ENCODE data around the gene FAM13A. TPM values are rescaled to one million over a fixed set of nuclear protein-coding genes. Genes with fewer than 3 reads are reported as not detected.

FAM13A gene
- total and polyA plus RNA-seq, 9 of the 15 experiments (the other 6 are each of a cell fraction or from before 2014, with no cell fraction given): 11.3 to 23.3 (median 14.7) TPM

DNA sequence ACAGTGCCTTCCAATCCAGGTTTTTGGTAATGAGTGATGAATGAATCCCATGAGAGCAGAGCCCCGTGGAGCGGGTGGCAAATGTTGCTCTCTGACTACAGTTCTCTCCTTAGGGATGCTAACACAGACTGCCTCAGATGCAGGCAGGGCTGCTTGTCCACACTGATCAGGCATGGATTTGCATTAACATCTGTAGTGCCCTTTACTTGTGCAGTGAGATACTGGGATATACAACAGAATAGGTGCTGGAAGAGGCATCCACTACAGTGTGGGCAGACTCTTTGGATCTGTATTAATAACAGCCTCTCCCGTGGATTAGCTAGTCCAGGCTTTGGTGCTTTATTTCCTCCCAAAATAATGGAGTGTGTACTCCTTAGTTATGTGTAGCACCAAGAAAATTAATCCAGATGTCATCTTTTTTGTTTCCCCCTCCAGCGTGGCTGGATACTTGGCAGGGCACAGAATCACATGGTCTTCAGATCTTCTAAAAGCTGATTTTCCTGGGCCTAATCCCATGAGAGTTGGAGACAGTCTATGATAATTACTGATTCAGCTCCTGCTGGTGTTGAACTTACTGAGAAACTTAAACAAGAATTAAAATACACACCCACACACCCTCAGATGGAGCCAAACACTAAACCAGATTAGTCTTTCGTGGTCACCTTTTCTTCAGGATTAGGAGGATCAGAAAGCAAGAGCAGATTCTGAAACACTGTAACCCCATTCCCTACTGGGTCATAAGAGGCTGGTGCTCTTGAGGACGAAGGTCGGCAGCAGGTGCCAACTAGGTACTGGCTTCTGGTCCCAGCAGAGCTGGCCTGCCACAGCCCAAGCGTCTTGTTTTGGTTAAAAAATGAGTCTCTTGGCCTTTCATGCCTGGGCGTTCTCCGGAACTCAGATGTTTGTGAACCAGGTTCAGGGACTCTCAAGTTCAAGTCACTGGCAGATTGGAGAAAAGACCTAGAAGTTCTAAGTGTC lies 336.2 kb downstream of the FAM13A start:
- Histone ChIP-seq H3K27ac (ENCODE audit: extremely low read depth, low read depth, low read length) (no peak overlapping the region), H3K4me1 (replicated peaks in 1 of 2; ENCODE audit: control insufficient read depth in 2 of 2, insufficient read depth in 2 of 2, low read length in 2 of 2) (no peaks in the 10 kb centered on the region), H4K20me1 (replicated peaks; ENCODE audit: control insufficient read depth, insufficient read depth, low read length) (no peaks in the 10 kb centered on the region), H3K9me1 (ENCODE audit: control insufficient read depth, insufficient read depth, low read length) (no peaks in the 10 kb centered on the region), H3K9ac (ENCODE audit: insufficient read depth in 1 of 2, low read depth in 2 of 2, low read length in 2 of 2) (no peak overlapping the region), H2AFZ (ENCODE audit: low read depth, low read length) (no peak overlapping the region), H3K4me2 (ENCODE audit: insufficient read depth, low read length) (no peak overlapping the region), H3K36me3 (ENCODE audit: control insufficient read depth, insufficient read depth, low read length) (no peaks in the 10 kb centered on the region), H3K79me2 (ENCODE audit: control insufficient read depth, insufficient read depth, low read length) (no peaks in the 10 kb centered on the region), H3K27me3 (ENCODE audit: control insufficient read depth in 2 of 2, insufficient read depth in 2 of 2, low read length in 2 of 2) (no peaks in the 10 kb centered on the region), H3K4me3 (no peak overlapping the region), H3K9me3 (replicated peaks; ENCODE audit: control insufficient read depth, insufficient read depth, low read depth, low read length) (no peaks in the 10 kb centered on the region; the same call in none of the 2 replicates)
- ATAC-seq (no peak), FAIRE-seq (no peak), DNase-seq (ENCODE audit: extremely low read depth in 1 of 4, low spot score in 3 of 4) (no peak)
- ChIA-PET POLR2A (no interaction called here), CTCF (ENCODE audit: low intra/inter-chr PET ratio) (no interaction called here)
- intact Hi-C loops (cut with micrococcal nuclease) (no loop called here), in situ Hi-C loops (cut with MboI) (no loop called here)
- BruUV-seq (replicated peaks): no TSS peak
- WGBS (ENCODE audit: insufficient coverage, low coverage, missing lambda C conversion rate): 50% methylated on average over 10 of the region's 10 CpGs
- TF ChIP-seq, protein P1, sequence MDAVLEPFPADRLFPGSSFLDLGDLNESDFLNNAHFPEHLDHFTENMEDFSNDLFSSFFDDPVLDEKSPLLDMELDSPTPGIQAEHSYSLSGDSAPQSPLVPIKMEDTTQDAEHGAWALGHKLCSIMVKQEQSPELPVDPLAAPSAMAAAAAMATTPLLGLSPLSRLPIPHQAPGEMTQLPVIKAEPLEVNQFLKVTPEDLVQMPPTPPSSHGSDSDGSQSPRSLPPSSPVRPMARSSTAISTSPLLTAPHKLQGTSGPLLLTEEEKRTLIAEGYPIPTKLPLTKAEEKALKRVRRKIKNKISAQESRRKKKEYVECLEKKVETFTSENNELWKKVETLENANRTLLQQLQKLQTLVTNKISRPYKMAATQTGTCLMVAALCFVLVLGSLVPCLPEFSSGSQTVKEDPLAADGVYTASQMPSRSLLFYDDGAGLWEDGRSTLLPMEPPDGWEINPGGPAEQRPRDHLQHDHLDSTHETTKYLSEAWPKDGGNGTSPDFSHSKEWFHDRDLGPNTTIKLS (IDR thresholded peaks at IDR 0.05; ENCODE audit: borderline replicate concordance, low read depth): no peak
- TF ChIP-seq TAL1 (IDR thresholded peaks at IDR 0.05) (no peak), SRF (CRISPR knock-in tag; IDR thresholded peaks at IDR 0.05) (no peak)
- TF ChIP-seq, protein P2, sequence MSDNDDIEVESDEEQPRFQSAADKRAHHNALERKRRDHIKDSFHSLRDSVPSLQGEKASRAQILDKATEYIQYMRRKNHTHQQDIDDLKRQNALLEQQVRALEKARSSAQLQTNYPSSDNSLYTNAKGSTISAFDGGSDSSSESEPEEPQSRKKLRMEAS (CRISPR knock-in tag; IDR thresholded peaks at IDR 0.05): no peak

Data from K562 (cell line).